Amniotic epithelial cell (primary cell): ENCODE measurements around the gene CNTN4.

ENCODE experiments used
- DNase-seq: peaks from one replicate; pipeline ENCODE4 v3.0.0-alpha.2; 2010; ENCODE audit warnings: low read depth

The CNTN4 gene

DNA sequence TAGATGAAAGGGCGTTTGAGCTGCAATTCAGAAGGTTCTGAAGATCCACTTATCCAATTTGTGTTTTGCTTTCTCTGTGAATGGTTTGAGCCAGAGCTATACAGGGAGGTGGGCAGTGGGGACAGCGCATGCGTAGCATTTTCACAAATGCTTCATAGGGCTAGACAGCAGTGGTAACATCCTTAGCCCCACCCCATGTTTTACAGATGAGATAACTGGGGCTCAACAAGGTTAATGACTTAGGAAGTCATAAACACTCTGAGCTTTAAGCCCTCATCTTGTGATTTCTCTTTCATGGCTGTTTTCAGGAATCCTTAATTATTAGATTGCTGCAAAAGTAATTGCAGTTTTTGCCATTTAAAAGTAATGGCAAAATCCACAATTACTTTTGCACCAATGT lies 602.8 kb downstream of the CNTN4 start:
- no peak for DNase-seq

DNA sequence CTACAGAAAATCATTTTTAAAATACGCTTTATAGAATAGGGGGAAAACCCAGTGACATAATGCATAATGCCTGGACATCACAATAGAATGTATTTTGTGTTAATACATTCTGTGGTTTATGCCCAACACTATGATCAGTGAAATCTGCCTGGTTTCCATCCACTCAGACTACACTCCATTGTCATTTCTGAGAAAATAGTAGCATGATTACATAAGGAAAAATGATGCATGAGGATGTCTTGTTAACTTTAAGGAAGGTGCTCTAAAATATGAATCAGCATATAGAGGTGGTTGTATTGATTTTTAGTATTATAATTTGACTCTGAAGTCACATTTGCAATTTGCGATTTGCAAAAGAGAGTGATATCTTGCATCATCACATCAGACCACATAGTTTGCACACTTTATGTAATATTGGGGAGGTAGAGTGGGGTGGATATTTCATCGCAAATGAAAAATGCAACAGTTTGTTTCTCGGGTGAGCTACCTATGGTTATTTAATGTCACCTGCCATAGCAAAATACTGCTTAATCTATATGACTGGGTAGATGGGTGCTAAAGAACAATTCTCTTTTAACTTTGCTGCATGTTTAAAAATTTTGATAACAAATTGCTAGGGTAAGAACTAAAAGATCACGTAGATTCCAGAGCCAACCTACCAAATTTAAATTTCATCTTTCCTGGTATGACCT lies 607.6 kb downstream of the CNTN4 start:
- no peak for DNase-seq

DNA sequence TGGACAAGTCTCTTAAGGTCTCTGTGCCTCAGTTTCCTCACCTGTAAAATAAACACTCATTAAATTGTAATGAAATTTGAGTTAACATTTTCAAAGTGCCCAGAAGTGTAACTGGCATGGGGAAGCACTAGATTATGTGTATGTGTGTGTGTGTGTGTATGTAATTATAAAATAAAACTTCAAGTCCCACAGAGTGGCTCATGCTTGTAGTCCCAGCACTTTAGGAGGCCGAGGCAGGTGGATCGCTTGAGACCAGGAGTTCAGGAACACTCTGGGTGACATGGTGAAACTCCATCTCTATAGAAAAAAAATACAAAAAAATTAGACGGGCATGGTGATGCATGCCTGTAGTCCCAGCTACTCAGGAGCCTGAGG lies 608.2 kb downstream of the CNTN4 start:
- no peak for DNase-seq

DNA sequence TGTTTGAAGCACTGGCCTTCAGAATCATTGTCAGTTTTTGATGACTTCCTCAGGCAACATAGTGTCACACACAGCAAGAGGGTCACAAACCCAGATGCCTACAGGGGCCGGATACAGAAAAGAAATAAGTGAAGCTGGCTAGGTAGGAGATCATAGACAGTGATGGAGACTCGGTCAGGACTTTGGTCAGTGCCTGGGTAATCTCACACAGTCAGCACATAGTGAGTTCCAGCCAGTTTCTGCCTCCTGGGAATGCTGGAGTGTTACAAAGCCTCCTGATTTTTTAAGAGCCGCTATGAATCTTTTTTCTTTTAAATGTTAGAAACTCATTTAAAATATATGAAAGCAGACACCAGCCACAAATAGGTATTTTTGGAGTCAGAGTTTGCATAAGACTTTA lies 612.4 kb downstream of the CNTN4 start:
- DNase-seq, result no peak

DNA sequence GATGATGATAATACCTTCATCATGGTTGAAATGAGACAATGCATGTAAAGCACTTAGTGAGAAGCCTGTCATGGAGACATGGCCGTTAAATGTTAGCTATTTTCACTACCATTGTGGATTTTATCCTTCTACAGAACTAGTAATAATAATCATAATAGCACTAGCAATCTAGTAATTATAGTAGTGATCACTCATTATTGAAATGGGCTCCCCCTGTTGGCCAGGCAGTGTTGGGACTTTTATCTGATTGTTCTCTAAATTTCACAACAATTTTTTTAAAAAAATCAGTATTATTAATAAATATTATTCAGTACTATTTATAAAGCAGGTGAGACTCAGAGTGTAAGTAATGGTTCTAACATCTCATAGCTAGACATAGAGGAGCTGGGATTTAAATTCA lies 615.3 kb downstream of the CNTN4 start:
- DNase-seq, result no peak

DNA sequence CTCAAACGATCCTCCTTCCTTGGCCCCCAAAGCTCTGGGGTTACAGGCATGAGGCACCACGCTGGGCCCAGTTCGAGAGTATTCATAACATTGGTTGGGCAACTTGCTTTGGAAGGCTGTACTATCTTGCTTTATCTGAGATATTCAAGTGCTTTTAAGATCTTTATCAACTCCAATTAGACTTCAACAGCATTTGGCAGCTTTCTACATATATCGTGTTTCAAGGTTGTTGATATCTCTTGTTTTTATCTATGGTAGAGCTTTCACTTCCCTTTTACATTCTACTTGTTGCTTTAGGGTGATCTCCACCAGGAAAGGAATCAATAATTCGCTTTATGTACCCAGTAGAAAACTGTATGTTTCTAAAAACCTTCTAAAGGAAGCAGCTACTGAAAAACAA lies 616.2 kb downstream of the CNTN4 start:
- no peak for DNase-seq

DNA sequence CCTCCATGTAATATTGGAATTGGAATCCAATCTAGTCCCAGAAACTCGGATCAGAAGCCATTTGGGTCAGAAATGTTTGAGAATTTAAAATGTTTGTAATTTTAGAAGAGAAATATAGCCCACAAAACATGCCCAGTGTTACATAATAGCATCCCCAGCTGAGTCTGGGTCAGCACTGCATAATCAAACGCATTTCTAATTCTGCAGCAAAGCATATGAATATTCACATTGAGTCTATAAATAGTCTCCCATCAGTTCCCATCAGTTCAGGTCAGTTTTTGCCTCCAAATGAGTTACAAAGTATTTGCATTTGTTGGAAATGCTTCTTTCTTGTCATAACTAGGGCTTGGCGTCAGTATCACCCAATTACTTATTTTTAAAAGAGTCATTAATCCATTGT lies 628.4 kb downstream of the CNTN4 start:
- no peak for DNase-seq

DNA sequence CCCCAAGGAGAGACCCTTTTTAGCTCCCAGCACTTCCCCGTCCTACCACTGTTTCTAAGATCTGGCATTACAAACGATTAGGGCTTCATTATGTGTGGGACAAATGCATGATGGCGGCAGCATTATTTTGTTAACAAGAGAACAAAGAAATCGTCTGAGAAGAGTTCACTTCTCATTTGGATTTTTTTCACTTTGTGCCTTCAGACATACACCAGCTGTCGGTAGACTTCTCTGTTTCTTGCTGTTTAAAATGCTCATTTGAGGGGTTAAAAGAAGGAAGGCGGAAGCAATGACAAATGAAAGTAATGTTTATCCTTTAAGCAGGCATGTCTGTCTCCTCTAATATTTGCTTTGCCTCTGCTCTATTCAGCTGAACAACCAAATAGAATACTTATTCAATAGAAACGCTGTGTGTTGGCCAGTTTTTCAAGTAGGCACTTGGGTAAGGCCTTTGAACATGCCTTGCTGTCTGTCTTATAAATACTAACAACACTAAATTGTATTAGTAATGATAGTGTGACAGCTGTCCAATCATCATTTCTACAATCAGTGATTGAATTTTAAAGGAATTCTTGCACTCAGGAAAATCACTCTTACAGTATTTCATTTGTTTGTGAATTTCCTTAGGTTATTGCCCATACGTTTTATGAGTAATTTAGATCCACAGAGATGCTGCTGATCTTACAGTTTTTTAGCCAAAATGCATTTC lies 629.1 kb downstream of the CNTN4 start:
- DNase-seq, result no peak

DNA sequence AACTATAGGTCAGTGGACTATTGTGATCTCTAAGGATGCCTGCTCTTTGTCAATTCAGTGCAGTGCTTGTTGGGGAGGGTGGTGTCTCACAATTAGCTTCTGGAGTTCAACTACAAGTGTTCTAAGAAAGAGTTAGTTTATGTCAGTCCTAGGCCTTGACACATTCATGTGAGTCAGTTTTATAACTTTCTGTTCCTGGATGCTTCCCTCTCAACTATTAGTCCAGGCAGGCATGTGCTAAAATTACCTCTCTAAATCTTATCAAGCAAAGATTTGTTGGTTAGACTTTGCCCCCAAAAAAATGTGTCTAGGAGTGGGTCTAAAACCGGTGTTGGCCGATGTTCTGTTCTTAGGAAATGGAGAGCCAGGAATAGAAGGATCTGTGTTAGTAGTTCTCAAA lies 633.2 kb downstream of the CNTN4 start:
- DNase-seq, result no peak

DNA sequence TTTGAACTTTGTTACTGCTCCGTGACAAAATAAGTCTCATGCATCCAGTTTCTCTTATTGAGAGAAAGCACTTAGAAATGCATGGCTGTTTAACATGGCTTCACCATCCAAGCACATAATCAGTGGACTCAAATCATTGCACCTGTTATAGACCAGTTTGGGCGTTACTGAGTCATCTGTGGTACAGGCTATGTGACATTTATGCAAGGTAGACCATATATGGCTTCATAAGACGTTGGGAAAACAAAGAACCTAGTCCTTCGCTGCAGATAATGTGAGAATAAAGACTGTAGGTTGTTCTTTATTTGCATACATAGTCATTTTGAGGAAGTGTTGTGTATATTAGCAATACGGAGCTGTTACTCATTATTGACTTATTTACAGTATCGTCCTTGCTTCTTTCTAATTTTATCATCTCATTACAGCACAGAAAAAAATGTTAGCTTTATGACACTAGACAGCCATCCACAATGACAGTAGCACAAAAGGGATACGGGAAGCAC lies 636.8 kb downstream of the CNTN4 start:
- DNase-seq, result no peak

DNA sequence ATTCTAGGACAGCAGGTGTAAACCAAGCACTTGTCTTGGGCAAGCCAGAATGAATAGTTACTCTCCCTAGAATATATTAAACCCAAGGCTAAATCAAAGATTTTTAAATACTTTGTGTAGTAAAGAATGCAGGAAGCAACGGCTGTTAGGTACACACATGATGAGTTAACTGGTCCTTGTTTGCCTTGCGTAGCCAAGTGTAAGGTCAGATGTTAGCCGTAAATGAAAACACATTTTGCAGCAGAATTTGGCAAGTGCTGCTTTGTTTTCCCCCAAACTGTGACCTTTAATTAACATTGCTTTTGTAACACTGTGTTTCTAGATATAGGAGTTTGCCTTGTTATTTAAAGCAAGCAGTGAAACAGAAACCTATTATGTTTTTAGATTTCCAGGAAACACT lies 642.9 kb downstream of the CNTN4 start:
- DNase-seq, result no peak

DNA sequence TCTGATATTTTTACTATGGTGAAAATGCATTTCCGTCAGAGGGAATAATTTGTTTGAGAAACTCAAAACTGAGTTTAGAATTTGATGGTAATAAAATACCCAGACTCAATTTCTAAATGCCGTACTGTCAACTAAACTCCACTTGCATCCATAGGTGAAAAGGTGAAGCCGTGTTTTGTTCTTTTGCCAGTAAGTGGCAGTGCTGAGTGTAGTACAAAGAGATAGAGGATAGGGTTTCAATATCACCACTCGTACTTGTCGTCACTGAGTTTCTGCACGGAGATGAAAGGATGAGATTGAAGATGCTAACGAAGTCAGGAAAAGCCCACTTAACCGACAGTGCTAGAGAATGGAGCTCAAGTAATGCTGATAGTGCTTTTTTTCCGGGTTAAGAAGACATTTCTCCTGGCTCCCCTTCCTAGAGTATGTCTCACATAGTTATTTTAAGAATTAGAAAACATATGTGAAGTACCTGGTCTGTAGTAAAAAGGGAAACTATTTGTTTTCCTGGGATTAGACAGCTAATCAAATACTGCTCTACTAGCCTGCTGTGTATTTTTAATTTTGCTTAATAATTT lies 666.4 kb downstream of the CNTN4 start:
- DNase-seq, result no peak

DNA sequence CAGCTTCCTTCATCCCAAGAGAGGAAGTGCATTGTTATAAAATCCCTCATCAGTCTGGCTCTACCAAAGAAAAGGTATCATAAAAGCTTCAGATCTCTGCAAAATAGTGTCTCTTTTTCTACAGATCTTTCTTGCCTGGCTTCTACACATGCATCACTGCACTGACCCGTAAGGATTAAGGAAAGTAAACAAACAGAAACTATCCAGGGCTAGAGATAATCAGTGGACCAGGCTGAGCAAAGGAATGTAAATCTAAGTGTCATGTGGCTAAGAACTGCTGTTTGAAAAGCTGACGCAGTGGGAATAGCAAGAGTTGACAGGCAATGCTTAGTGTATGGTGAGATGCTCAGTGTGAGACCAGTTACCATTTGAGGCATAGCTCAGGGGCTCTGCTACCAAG lies 671.8 kb downstream of the CNTN4 start:
- no peak for DNase-seq

DNA sequence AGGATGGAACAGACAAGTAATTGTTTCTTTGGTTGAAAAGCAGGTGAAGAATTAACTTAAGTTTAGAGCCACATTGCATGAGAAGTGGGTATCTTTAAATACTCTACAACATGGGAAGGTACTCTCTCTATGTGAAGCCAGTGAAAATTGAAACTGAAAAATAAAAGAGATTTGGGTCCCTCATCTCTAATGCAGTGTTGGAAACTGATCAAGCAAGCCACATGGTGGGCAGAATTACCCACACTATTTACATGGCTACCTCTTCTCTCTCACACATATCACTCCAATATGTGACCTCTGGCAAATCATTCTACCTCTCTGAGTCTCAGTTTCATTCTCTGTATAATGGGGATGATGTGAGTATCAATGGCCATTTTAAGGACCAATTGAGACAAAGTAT lies 672.5 kb downstream of the CNTN4 start:
- no peak for DNase-seq

DNA sequence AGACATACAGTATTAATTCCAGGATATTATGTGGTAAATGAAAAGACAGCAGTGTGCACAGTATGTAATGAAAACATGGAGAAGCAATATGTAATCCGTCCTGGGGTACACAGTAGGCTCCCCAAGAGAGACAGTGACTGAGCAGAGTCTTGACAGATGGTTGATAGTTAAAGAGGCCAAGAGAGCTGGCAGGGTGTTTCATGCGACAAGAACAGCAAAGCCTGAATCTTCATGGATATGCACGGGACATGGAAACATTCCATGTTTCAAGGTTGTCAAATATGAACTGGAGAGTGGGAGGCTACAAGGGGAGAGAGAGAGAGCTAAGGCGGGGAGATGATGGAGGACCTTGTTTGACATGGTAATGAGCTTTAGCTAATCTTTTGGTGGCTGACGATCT lies 673.1 kb downstream of the CNTN4 start:
- no peak for DNase-seq

DNA sequence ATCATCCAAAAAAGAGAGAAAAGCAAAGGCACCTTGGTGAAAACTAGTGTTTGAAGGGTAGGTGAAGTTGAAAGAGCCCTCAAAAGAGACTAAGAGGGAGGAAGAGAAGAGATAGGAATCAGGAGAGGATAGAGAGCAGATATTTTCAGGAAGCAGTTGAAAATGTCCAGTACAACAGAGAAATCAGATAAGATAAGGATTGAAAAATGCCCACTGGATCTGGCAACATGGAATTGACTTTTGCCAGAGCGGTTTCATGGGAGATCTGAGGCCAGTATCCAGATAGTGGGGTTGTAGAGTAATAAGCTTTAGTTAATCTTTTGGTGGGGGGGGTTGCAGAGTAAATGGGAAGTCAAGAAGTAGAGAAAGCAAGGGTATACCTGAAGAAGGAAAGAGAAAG lies 674.1 kb downstream of the CNTN4 start:
- no peak for DNase-seq

DNA sequence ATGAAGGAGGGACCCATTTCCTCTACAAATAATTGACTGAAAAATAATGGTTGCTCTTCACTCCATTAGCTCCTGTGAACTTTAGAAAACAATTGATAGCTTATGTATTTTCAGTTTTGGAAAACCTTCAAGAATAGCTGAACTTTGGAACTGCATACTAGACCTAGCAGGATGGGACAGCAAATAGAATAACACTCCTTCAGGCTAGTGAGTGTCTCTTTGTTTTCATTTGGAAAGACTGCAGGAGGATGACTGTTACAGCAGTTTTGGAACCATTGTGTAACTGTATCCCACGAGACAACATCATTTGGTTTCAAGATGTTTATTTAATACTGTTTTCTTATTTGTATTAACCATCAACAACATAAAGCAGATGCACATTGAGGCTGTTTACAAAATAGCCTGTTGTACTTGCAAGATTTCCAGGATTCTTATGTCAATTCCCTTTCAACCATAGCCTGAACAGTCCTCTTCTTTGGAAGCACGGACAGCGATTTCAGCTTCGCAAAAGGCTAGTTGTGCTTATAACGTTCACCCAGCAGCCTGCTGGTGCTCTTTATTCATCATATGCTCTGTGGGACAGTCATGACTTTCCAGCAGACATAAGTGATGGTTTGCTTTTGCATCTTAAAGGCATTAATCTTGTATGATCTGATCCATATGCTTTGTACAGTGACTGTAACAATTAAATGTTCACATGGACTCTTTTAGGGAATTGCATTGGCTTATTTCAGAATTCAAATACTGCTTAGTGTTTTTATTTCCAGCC lies 676.0 kb downstream of the CNTN4 start:
- no peak for DNase-seq

DNA sequence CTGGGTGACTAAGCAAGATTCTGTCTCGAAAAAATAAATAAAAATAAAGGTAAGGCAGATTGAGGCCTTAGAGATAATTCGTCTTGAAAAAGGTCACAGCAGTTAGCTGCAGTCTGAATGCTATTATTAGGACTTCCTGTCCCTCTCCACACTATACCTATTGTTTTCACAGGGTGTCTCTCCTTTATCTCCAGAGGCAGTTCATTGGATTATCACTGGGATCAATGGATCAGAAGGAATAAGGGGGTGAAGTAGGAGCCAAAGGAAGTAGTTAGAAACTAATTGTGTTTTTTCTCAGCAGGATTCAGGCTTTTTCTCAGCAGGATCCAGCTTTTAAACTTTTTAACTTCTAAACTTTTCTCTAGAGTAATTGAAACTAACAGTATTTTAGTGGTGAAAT lies 684.6 kb downstream of the CNTN4 start:
- no peak for DNase-seq

DNA sequence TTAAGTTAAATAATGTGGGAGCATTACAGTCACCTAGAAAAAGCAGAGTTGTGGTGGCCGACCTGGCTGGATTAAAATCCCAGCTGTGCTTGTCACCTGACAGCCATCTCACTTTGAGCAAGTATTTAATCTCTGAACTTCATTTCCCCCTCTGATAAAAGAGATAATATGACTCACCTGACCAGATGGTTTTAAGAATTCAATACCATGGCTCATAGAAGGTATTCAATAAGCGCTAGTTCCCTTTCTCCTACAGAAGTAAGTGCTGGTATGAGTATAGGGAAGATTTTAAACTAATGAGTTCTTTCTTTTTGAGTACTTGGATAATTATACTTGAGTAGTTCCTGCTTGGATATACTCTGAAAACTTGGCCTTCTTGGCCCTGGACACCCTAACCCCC lies 686.0 kb downstream of the CNTN4 start:
- DNase-seq, result no peak

DNA sequence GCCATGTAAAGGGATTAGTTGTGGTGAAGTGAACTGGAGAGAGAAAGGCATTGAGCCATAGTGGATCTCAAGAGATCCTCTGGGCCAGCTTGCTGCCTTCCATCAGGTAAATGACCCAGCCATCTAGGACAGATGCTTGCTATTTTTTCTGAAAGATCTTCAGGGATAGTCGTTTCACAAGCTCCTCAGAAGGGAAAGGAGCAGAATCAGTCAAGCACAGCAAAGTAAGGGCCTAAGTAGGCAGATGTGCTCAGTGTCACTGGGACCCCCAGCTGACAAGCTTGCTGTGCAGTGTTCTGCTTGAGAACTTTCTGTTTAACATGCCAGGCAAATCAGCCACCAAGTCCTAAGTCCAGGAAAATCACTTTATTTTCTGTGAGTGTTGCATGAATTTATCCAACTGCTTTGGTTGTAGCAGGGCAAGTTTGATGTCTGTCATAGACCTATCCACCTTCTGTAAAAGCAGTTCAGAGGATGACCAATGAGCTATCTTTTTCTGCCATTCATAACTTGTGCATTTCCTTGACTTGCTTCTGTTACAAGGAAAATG lies 691.7 kb downstream of the CNTN4 start:
- no peak for DNase-seq

DNA sequence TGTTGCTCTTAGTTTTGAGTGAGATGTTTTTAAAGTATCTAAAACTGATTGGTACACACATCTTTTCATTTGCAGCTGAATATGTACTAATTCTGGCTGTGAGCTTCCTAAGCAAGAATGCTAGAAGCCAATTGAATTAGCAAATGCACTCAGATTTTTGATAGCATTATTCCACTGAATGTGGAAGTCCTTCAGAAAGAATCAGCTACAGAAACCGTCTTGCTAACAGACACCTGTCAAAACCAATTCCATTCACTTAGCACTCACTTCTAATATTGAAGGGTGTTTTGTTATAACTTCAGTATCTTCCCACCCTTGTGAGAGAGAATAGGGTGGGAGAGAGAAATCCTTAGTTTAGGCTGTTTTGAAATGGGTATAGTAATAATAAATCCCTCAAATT lies 693.8 kb downstream of the CNTN4 start:
- DNase-seq, result no peak

DNA sequence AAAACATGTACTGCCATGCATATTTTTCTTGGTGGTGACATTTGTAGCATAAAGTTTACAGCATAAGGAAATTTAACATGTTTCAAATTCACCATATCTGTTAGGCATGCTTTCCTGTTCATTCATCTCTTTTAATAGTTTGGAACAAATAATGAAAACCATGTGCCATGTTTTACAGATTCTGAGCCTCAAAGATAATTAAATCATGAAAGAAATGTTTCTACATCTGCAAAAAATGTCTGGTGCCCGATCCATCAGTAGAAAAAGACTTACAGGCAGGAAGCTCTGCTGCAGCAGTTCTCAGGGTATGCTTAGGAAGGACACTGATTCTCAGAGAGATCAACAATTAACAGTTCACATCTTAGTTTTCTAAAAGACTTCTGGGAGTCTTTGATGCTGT lies 695.3 kb downstream of the CNTN4 start:
- no peak for DNase-seq

DNA sequence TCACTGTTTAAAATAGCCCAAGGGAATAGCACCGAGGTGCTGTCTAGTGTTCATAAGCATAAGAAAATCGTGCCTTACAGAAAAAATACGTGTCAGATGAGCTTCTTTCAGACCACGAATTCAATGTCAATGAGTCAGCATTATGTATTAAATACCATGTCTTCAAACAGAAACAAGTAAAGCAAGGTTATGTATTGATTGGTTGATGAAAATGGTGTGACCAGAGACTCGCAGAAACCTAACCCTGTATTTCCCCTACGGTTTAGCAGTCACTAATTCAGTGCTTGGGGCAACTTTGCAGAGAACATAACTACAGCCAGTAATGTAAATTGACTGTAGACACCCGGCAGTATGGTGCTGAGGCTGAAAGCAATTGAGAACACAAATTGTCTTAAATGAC lies 703.8 kb downstream of the CNTN4 start:
- DNase-seq, result no peak
